ENCODE measurements around the gene ERICH4. TPM values are rescaled to one million over a fixed set of nuclear protein-coding genes. Genes with fewer than 3 reads are reported as not detected.

ERICH4 gene
- total and polyA plus RNA-seq, 2 donors (not counting 1 experiment from before 2014, with no cell fraction given): not detected

DNA sequence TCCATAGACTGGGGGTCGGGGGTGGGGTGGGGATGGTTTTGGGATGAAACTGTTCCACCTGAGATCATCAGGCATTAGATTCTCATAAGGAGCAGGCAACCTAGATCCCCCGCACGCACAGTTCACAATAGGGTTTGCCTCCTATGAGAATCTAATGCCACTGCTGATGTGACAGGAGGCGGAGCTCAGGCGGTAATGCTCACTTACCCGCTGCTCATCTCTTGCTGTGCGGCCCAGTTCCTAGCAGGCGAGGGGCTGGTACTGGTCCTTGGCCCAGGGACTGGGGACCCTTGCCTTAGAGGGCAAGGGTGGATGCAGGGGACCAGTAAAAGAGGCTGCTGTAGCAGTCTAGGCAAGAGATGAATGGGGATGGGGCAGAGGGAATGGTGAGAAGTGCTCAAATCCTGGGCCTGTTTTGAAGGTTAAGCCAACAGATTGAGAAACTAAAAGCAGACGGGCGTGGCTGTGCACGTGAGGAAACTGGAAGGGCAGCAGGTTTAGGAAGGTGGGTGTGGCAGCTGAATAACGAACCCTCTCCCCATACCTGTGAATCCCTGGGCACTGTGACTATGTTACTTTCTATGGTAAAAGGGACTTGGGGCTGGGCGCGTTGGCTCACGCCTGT, 1.5 kb upstream of the ERICH4 start:
- Histone ChIP-seq H3K36me3 (replicated peaks in 1 of 2; ENCODE audit: control extremely low read depth in 1 of 2, control insufficient read depth in 1 of 2, extremely low read depth in 1 of 2, insufficient read depth in 2 of 2, low read length in 1 of 2) (peaks cover 0 to 10% of the 10 kb centered on the region in 2 experiments), H3K4me1 (ENCODE audit: control insufficient read depth in 2 of 2, insufficient read depth in 2 of 2, low read length in 2 of 2) (peaks cover 8 to 14% of the 10 kb centered on the region in 2 donors), H3K4me2 (replicated peaks; ENCODE audit: low read depth, low read length, poor library complexity, severe bottlenecking) (no peak overlapping the region), H3K4me3 (ENCODE audit: control extremely low read depth in 1 of 5, extremely low read depth in 1 of 5, insufficient read depth in 1 of 5, low read depth in 2 of 5, low read length in 4 of 5) (no peak overlapping the region), H3K79me2 (ENCODE audit: control insufficient read depth, insufficient read depth, low read length) (peaks cover 12% of the 10 kb centered on the region), H3K9ac (ENCODE audit: low read length) (no peak overlapping the region), H3K27ac (ENCODE audit: low read length in 2 of 2) (no peak overlapping the region), H2AFZ (ENCODE audit: insufficient read depth, low read depth, low read length, poor library complexity, severe bottlenecking) (no peak overlapping the region), H4K20me1 (ENCODE audit: control insufficient read depth, insufficient read depth, low read length, poor library complexity, severe bottlenecking) (no peaks in the 10 kb centered on the region), H3K9me3 (ENCODE audit: control extremely low read depth in 1 of 3, control insufficient read depth in 2 of 3, insufficient read depth in 1 of 3, low read length in 2 of 3) (no peaks in the 10 kb centered on the region), H3K27me3 (replicated peaks in 1 of 4; ENCODE audit: control extremely low read depth in 1 of 4, control insufficient read depth in 3 of 4, insufficient read depth in 4 of 4, low read length in 3 of 4) (peaks cover 0 to 4% (median 0%) of the 10 kb centered on the region in 4 experiments)
- peaks cover 13% of the 10 kb centered on the region for H3K27me3 Mint-ChIP-seq
- H3K4me3 Mint-ChIP-seq: no peak overlapping the region
- ATAC-seq (ENCODE audit: low read depth) (no peak), DNase-seq (no peak)
- TF ChIP-seq, protein P1, sequence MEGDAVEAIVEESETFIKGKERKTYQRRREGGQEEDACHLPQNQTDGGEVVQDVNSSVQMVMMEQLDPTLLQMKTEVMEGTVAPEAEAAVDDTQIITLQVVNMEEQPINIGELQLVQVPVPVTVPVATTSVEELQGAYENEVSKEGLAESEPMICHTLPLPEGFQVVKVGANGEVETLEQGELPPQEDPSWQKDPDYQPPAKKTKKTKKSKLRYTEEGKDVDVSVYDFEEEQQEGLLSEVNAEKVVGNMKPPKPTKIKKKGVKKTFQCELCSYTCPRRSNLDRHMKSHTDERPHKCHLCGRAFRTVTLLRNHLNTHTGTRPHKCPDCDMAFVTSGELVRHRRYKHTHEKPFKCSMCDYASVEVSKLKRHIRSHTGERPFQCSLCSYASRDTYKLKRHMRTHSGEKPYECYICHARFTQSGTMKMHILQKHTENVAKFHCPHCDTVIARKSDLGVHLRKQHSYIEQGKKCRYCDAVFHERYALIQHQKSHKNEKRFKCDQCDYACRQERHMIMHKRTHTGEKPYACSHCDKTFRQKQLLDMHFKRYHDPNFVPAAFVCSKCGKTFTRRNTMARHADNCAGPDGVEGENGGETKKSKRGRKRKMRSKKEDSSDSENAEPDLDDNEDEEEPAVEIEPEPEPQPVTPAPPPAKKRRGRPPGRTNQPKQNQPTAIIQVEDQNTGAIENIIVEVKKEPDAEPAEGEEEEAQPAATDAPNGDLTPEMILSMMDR (IDR thresholded peaks at IDR 0.05): no peak
- TF ChIP-seq EZH2 (IDR thresholded peaks at IDR 0.05; ENCODE audit: borderline replicate concordance, insufficient read depth, low read depth, low read length, poor library complexity, severe bottlenecking): no peak
- no peak overlapping the region for H3K27ac Mint-ChIP-seq
- peaks cover 15% of the 10 kb centered on the region for H3K4me1 Mint-ChIP-seq
- no peaks in the 10 kb centered on the region for H3K9me3 Mint-ChIP-seq (ENCODE audit: insufficient read depth)
- intact Hi-C loops (cut with micrococcal nuclease): no loop called here
- WGBS (ENCODE audit: insufficient coverage): 96% methylated on average over 11 of the region's 15 CpGs
- ChIA-PET CTCF (interaction anchor here (0.7 to 2.0 kb wide), 4 partner anchors 94 to 127 kb away, joined by 3 to 7 read pairs (median 3); no protein-coding TSS in a partner anchor), POLR2A (interaction anchor here (0.6 kb wide), 1 partner anchor 75 kb away, joined by 7 read pairs; no protein-coding TSS in a partner anchor)

DNA sequence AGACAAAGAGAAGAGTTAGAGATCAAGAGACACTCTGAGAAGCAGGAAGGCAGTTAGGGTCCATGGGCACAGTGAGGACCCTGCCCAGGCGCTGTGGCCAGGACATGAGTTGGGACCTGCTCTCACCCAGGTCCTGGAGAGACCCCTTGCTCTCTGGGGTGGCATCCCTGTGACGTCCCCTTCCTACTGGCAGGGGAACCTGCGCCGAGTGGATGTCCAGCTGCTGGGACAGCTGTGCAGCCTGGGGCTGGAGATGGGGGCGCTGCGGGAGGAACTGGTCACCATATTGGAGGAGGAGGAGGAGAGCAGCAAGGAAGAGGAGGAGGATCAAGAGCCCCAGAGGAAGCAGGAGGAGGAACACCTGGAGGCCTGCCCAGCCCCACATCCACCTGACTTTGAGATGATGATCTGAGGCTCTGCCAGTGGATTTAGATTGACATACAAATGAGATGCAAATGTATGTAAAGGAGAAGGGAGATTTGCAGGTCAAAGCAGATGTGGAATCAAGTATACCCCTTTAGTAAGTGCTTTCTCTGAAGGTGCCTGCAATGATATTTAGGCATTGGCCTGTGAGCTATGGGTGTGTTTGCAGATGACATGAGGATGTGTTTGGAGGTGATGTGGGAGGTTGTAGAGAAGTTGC, 978 bp downstream of the ERICH4 start:
- no peak overlapping the region for H3K4me2 ChIP-seq (replicated peaks; ENCODE audit: low read depth, low read length, poor library complexity, severe bottlenecking)
- WGBS (ENCODE audit: insufficient coverage): 90% methylated on average over 6 of the region's 6 CpGs
- Mint-ChIP-seq H3K9me3 (ENCODE audit: insufficient read depth) (no peaks in the 10 kb centered on the region), H3K4me1 (peaks cover 4% of the 10 kb centered on the region), H3K4me3 (no peak overlapping the region), H3K27me3 (peaks cover 17% of the 10 kb centered on the region), H3K27ac (peak overlapping the region; percentile 55)
- ATAC-seq (ENCODE audit: low read depth): no peak
- no peak overlapping the region for H3K9ac ChIP-seq (ENCODE audit: low read length)
- no peak overlapping the region for H3K27ac ChIP-seq (ENCODE audit: low read length in 2 of 2)
- H2AFZ ChIP-seq (ENCODE audit: insufficient read depth, low read depth, low read length, poor library complexity, severe bottlenecking): no peak overlapping the region
- no peak for DNase-seq
- TF ChIP-seq EZH2 (IDR thresholded peaks at IDR 0.05; ENCODE audit: borderline replicate concordance, insufficient read depth, low read depth, low read length, poor library complexity, severe bottlenecking): no peak
- TF ChIP-seq, protein P1 (IDR thresholded peaks at IDR 0.05): no peak
- peaks cover 5 to 15% of the 10 kb centered on the region in 2 donors for H3K4me1 ChIP-seq (ENCODE audit: control insufficient read depth in 2 of 2, insufficient read depth in 2 of 2, low read length in 2 of 2)
- intact Hi-C loops (cut with micrococcal nuclease): no loop called here
- H4K20me1 ChIP-seq (ENCODE audit: control insufficient read depth, insufficient read depth, low read length, poor library complexity, severe bottlenecking): no peaks in the 10 kb centered on the region
- H3K9me3 ChIP-seq (ENCODE audit: control extremely low read depth in 1 of 3, control insufficient read depth in 2 of 3, insufficient read depth in 1 of 3, low read length in 2 of 3): no peaks in the 10 kb centered on the region
- CTCF ChIA-PET: interaction anchor here (1.3 to 10.7 kb wide), 2 partner anchors 125 to 126 kb away, joined by 7 to 442 read pairs; partner anchors contain the start of gene CEACAM21
- H3K27me3 ChIP-seq (replicated peaks in 1 of 4; ENCODE audit: control extremely low read depth in 1 of 4, control insufficient read depth in 3 of 4, insufficient read depth in 4 of 4, low read length in 3 of 4): peaks cover 0 to 4% (median 0%) of the 10 kb centered on the region in 4 experiments
- no peaks in the 10 kb centered on the region for H3K36me3 ChIP-seq (replicated peaks in 1 of 2; ENCODE audit: control extremely low read depth in 1 of 2, control insufficient read depth in 1 of 2, extremely low read depth in 1 of 2, insufficient read depth in 2 of 2, low read length in 1 of 2)
- POLR2A ChIA-PET: no interaction called here
- H3K4me3 ChIP-seq (ENCODE audit: control extremely low read depth in 1 of 5, extremely low read depth in 1 of 5, insufficient read depth in 1 of 5, low read depth in 2 of 5, low read length in 4 of 5): no peak overlapping the region
- peaks cover 10% of the 10 kb centered on the region for H3K79me2 ChIP-seq (ENCODE audit: control insufficient read depth, insufficient read depth, low read length)

All from B cell (primary cell).